Left cardiac atrium (tissue), 4 donors: ENCODE data around the gene RGS5. TPM values are rescaled to one million over a fixed set of nuclear protein-coding genes. Genes with fewer than 3 reads are reported as not detected.

Experiments
- ATAC-seq, 2 donors: fragments of 200-7000 bp; cut with Tn5 transposase; one replicate each; pipeline ENCODE4 v1.9.1; 2020; ENCODE audit warnings: mild to moderate bottlenecking in 2 of 2, moderate library complexity in 2 of 2
- DNase-seq: peaks from one replicate; pipeline ENCODE4 v3.0.0-alpha.2; 2020
- intact Hi-C, 2 donors: fragments of 100-400 bp; cut with DNase I; formaldehyde crosslinking; loops; one replicate each; pipeline versions ENCODE4 v1.14.1 to v1.15.1; 2022 to 2023
- total RNA-seq, 2 donors: library from RNA; stranded (reverse); fragmentation: NEBNext Ultra II Directional; extraction: Animal tissue kit (Norgen Biotek cat#: 25700); gene quantifications; one replicate each; pipeline ENCODE4 v1.2.1, GENCODE V29; 2021
- donor health status: DM: no; HTN: yes; CAD: no.
- donor health status: DM: no; HTN: yes; CAD: no; lungs with severe emphysema.
- donor health status: DM: yes; HTN: yes; CAD: no.
- donor health status: Dilated cardiomyopathy.

RGS5 gene
- total RNA-seq, 2 donors from 2014 or later = 215 to 235 TPM

GRCh38 chr1:163188947-163189346 is 13.8 kb downstream of the RGS5 start:
- intact Hi-C loops = no loop called here
- no peak for DNase-seq
- ATAC-seq = no peak

GRCh38 chr1:163187849-163188248 is 14.9 kb downstream of the RGS5 start:
- intact Hi-C loops = no loop called here
- DNase-seq = no peak
- no peak for ATAC-seq

GRCh38 chr1:163186862-163187261 is 15.9 kb downstream of the RGS5 start:
- no peak for DNase-seq
- intact Hi-C loops = no loop called here
- no peak for ATAC-seq

GRCh38 chr1:163182330-163182949 is 20.3 kb downstream of the RGS5 start:
- no peak for ATAC-seq
- intact Hi-C loops = no loop called here
- DNase-seq = no peak

- DNase-seq (no peak), ATAC-seq (no peak)
- intact Hi-C loops = loop anchor here (10.0 kb wide), 2 partner anchors 104 to 136 kb away; no protein-coding TSS in a partner anchor
These were observed 24.1 kb downstream of the RGS5 start for GRCh38 chr1:163178628-163179027.

GRCh38 chr1:163176797-163177196 is 25.9 kb downstream of the RGS5 start:
- DNase-seq (no peak), ATAC-seq (no peak)
- intact Hi-C loops = loop anchor here (10.0 kb wide), 2 partner anchors 102 to 138 kb away; no protein-coding TSS in a partner anchor

GRCh38 chr1:163174524-163175437 is 27.9 kb downstream of the RGS5 start:
- ATAC-seq = peak; percentile 75 to 78
- intact Hi-C loops = loop anchor here (2.0 to 10.0 kb wide), 6 partner anchors 100 to 317 kb away; partner anchors contain the start of gene RGS4 (in 1 of the 2)
- peak; percentile 75 for DNase-seq

GRCh38 chr1:163173121-163173520 is 29.6 kb downstream of the RGS5 start:
- DNase-seq (no peak), ATAC-seq (no peak)
- intact Hi-C loops = loop anchor here (5.0 to 10.0 kb wide), 4 partner anchors 98 to 316 kb away; no protein-coding TSS in a partner anchor

GRCh38 chr1:163172596-163172995 is 30.1 kb downstream of the RGS5 start:
- intact Hi-C loops = loop anchor here (5.0 to 10.0 kb wide), 4 partner anchors 98 to 315 kb away; no protein-coding TSS in a partner anchor
- ATAC-seq (no peak), DNase-seq (no peak)

GRCh38 chr1:163171826-163172225 is 30.9 kb downstream of the RGS5 start:
- no peak for ATAC-seq
- DNase-seq = no peak
- intact Hi-C loops = loop anchor here (5.0 to 10.0 kb wide), 4 partner anchors 97 to 315 kb away; no protein-coding TSS in a partner anchor

- intact Hi-C loops = loop anchor here (5.0 to 10.0 kb wide), 4 partner anchors 96 to 314 kb away; no protein-coding TSS in a partner anchor
- ATAC-seq = peak in 1 of 2 donors; percentile 36
These were observed 31.6 kb downstream of the RGS5 start for GRCh38 chr1:163170975-163171676.

GRCh38 chr1:163170331-163170730 is 32.4 kb downstream of the RGS5 start:
- DNase-seq (no peak), ATAC-seq (no peak)
- intact Hi-C loops = loop anchor here (5.0 to 10.0 kb wide), 4 partner anchors 96 to 313 kb away; no protein-coding TSS in a partner anchor

More at GRCh38 chr1:163170975-163171676, 31.6 kb downstream of the RGS5 start:
- DNase-seq = no peak

GRCh38 chr1:163169553-163169952 is 33.2 kb downstream of the RGS5 start:
- intact Hi-C loops = no loop called here
- DNase-seq (no peak), ATAC-seq (no peak)

- ATAC-seq = peak; percentile 78 to 94
- DNase-seq = no peak
- intact Hi-C loops = no loop called here
These were observed 34.7 kb downstream of the RGS5 start for GRCh38 chr1:163168053-163168452.

- intact Hi-C loops = no loop called here
- no peak for DNase-seq
- ATAC-seq = no peak
These were observed 35.7 kb downstream of the RGS5 start for GRCh38 chr1:163166886-163167555.

- DNase-seq = no peak
These were observed 37.6 kb downstream of the RGS5 start for GRCh38 chr1:163165119-163165518.

GRCh38 chr1:163163881-163164582 is 38.7 kb downstream of the RGS5 start:
- intact Hi-C loops = no loop called here
- DNase-seq (no peak), ATAC-seq (no peak)

More at GRCh38 chr1:163165119-163165518, 37.6 kb downstream of the RGS5 start:
- no peak for ATAC-seq
- intact Hi-C loops = no loop called here

- intact Hi-C loops = no loop called here
- no peak for ATAC-seq
- no peak for DNase-seq
These were observed 39.6 kb downstream of the RGS5 start for GRCh38 chr1:163163163-163163562.
